HUES48 (cell line): ENCODE data around the gene OR51G1.

Source experiments
- H3K27ac ChIP-seq: one replicate; pipeline ENCODE4 v1.7.0; 2013; ENCODE audit warnings: low read depth, low read length, inconsistent platforms
- H3K27me3 ChIP-seq: 2 replicates; pipeline ENCODE4 v1.6.1; 2013; ENCODE audit warnings: mild to moderate bottlenecking, low read length; ENCODE audit not compliant: control insufficient read depth, insufficient read depth
- H3K36me3 ChIP-seq: 2 replicates; pipeline ENCODE4 v1.6.1; 2013; ENCODE audit warnings: low read length; ENCODE audit not compliant: control insufficient read depth, insufficient read depth
- H3K4me1 ChIP-seq: 2 replicates; pipeline ENCODE4 v1.6.1; 2013; ENCODE audit warnings: mild to moderate bottlenecking, low read length; ENCODE audit not compliant: control insufficient read depth, insufficient read depth
- H3K4me3 ChIP-seq: 2 replicates; pipeline ENCODE4 v1.5.1; 2013; ENCODE audit warnings: mild to moderate bottlenecking, low read depth, low read length
- H3K9ac ChIP-seq: 2 replicates; pipeline ENCODE4 v1.6.1; 2013; ENCODE audit warnings: mild to moderate bottlenecking, low read depth, low read length, moderate library complexity
- H3K9me3 ChIP-seq: 2 replicates; pipeline ENCODE4 v1.6.1; 2013; ENCODE audit warnings: low read length; ENCODE audit not compliant: control insufficient read depth, insufficient read depth

OR51G1 gene

GRCh38 chr11:4919250-4919649 lies 4.9 kb downstream of the OR51G1 start, which contains the start of gene OR51G2:
OR51G2 (minus strand) TSS chr11:4919350; CDS start chr11:4915663, 3,687 bp downstream.
- no peaks in the 10 kb centered on the region for H3K27me3 ChIP-seq
- H3K36me3 ChIP-seq, result no peaks in the 10 kb centered on the region
- no peaks in the 10 kb centered on the region for H3K4me1 ChIP-seq
- H3K9me3 ChIP-seq, result no peaks in the 10 kb centered on the region
- no peak within 1 kb of the TSS for H3K4me3 ChIP-seq
- H3K27ac ChIP-seq, result no peak within 1 kb of the TSS
- no peak within 1 kb of the TSS for H3K9ac ChIP-seq

GRCh38 chr11:4916581-4916980 lies 7.6 kb downstream of the OR51G1 start:
- no peak overlapping the region for H3K27ac ChIP-seq
- no peaks in the 10 kb centered on the region for H3K36me3 ChIP-seq
- no peaks in the 10 kb centered on the region for H3K4me1 ChIP-seq
- H3K4me3 ChIP-seq, result no peak overlapping the region
- no peak overlapping the region for H3K9ac ChIP-seq
- H3K27me3 ChIP-seq, result no peaks in the 10 kb centered on the region
- H3K9me3 ChIP-seq, result no peaks in the 10 kb centered on the region

- H3K27me3 ChIP-seq, result no peaks in the 10 kb centered on the region
- H3K4me1 ChIP-seq, result no peaks in the 10 kb centered on the region
- H3K4me3 ChIP-seq, result no peak within 1 kb of the TSS
- H3K36me3 ChIP-seq, result no peaks in the 10 kb centered on the region
- no peak within 1 kb of the TSS for H3K27ac ChIP-seq
- H3K9ac ChIP-seq, result no peak within 1 kb of the TSS
- no peaks in the 10 kb centered on the region for H3K9me3 ChIP-seq
These were observed 20.7 kb downstream of the OR51G1 start, which contains the start of gene OR51A7 for GRCh38 chr11:4903484-4903883. OR51A7 (plus strand) TSS chr11:4903783; CDS start chr11:4907370, 3,587 bp downstream.

GRCh38 chr11:4891996-4892640 lies 32.0 kb downstream of the OR51G1 start:
- H3K4me3 ChIP-seq, result no peak overlapping the region
- H3K9me3 ChIP-seq, result no peaks in the 10 kb centered on the region
- no peaks in the 10 kb centered on the region for H3K4me1 ChIP-seq
- H3K9ac ChIP-seq, result no peak overlapping the region
- H3K27me3 ChIP-seq, result no peaks in the 10 kb centered on the region
- no peaks in the 10 kb centered on the region for H3K36me3 ChIP-seq
- H3K27ac ChIP-seq, result no peak overlapping the region

- Histone ChIP-seq H3K27ac (no peak overlapping the region), H3K4me3 (no peak overlapping the region), H3K9ac (no peak overlapping the region), H3K36me3 (no peaks in the 10 kb centered on the region), H3K27me3 (no peaks in the 10 kb centered on the region), H3K4me1 (no peaks in the 10 kb centered on the region), H3K9me3 (no peaks in the 10 kb centered on the region)
These were observed 33.9 kb downstream of the OR51G1 start for GRCh38 chr11:4890279-4890678.

- no peaks in the 10 kb centered on the region for H3K4me1 ChIP-seq
- no peak overlapping the region for H3K4me3 ChIP-seq
- H3K9me3 ChIP-seq, result no peaks in the 10 kb centered on the region
- H3K27ac ChIP-seq, result no peak overlapping the region
- H3K9ac ChIP-seq, result no peak overlapping the region
- H3K27me3 ChIP-seq, result no peaks in the 10 kb centered on the region
- H3K36me3 ChIP-seq, result no peaks in the 10 kb centered on the region
These were observed 36.5 kb downstream of the OR51G1 start for GRCh38 chr11:4887591-4887990.

GRCh38 chr11:4886186-4886585 lies 38.0 kb downstream of the OR51G1 start:
- Histone ChIP-seq H3K9ac (no peak overlapping the region), H3K4me1 (no peaks in the 10 kb centered on the region), H3K27me3 (no peaks in the 10 kb centered on the region), H3K27ac (no peak overlapping the region), H3K9me3 (no peaks in the 10 kb centered on the region), H3K4me3 (no peak overlapping the region), H3K36me3 (no peaks in the 10 kb centered on the region)

GRCh38 chr11:4884361-4884760 lies 39.8 kb downstream of the OR51G1 start:
- no peak overlapping the region for H3K9ac ChIP-seq
- H3K4me1 ChIP-seq, result no peaks in the 10 kb centered on the region
- H3K9me3 ChIP-seq, result no peaks in the 10 kb centered on the region
- H3K27ac ChIP-seq, result no peak overlapping the region
- no peaks in the 10 kb centered on the region for H3K36me3 ChIP-seq
- H3K27me3 ChIP-seq, result no peaks in the 10 kb centered on the region
- H3K4me3 ChIP-seq, result no peak overlapping the region

GRCh38 chr11:4882543-4882942 lies 41.6 kb downstream of the OR51G1 start:
- Histone ChIP-seq H3K36me3 (no peaks in the 10 kb centered on the region), H3K27ac (no peak overlapping the region), H3K4me1 (no peaks in the 10 kb centered on the region), H3K9me3 (no peaks in the 10 kb centered on the region), H3K4me3 (no peak overlapping the region), H3K9ac (no peak overlapping the region), H3K27me3 (no peaks in the 10 kb centered on the region)

GRCh38 chr11:4881860-4882500 lies 42.2 kb downstream of the OR51G1 start, which contains the start of gene OR51T1:
OR51T1 (plus strand) TSS chr11:4881900; CDS start chr11:4881900, 0 bp downstream.
- no peaks in the 10 kb centered on the region for H3K27me3 ChIP-seq
- no peak within 1 kb of the TSS for H3K4me3 ChIP-seq
- H3K4me1 ChIP-seq, result no peaks in the 10 kb centered on the region
- no peak within 1 kb of the TSS for H3K9ac ChIP-seq
- H3K9me3 ChIP-seq, result no peaks in the 10 kb centered on the region
- no peak within 1 kb of the TSS for H3K27ac ChIP-seq
- H3K36me3 ChIP-seq, result no peaks in the 10 kb centered on the region

- no peak overlapping the region for H3K4me3 ChIP-seq
- no peaks in the 10 kb centered on the region for H3K27me3 ChIP-seq
- no peaks in the 10 kb centered on the region for H3K36me3 ChIP-seq
- no peak overlapping the region for H3K9ac ChIP-seq
- no peaks in the 10 kb centered on the region for H3K9me3 ChIP-seq
- H3K4me1 ChIP-seq, result no peaks in the 10 kb centered on the region
- H3K27ac ChIP-seq, result no peak overlapping the region
These were observed 43.0 kb downstream of the OR51G1 start for GRCh38 chr11:4881188-4881587.
